H9 (cell line): ENCODE data around the gene CHADL. TPM values are rescaled to one million over a fixed set of nuclear protein-coding genes. Genes with fewer than 3 reads are reported as not detected.
A peak's percentile ranks its signal among the peaks of the same experiment; 100 is the strongest.

Source experiments
- DNase-seq: peaks from one replicate; pipeline ENCODE4 v3.0.0-alpha.2; 2017
- H2AFZ ChIP-seq: one replicate; pipeline ENCODE4 v1.6.1; 2013; ENCODE audit warnings: mild to moderate bottlenecking, low read length, control low read depth, moderate library complexity
- H2AK5ac ChIP-seq: 2 replicates; pipeline ENCODE4 v1.6.1; 2013; ENCODE audit warnings: low read length, control low read depth, mixed read lengths; ENCODE audit not compliant: insufficient read length
- H2BK120ac ChIP-seq: one replicate; pipeline ENCODE4 v1.6.1; 2013; ENCODE audit warnings: low read depth, mild to moderate bottlenecking, low read length, control low read depth, inconsistent platforms; ENCODE audit not compliant: poor library complexity, severe bottlenecking
- H2BK12ac ChIP-seq: 2 replicates; pipeline ENCODE4 v1.6.1; 2013; ENCODE audit warnings: low read length, control low read depth, mixed read lengths, low read depth; ENCODE audit not compliant: insufficient read length
- H2BK15ac ChIP-seq: 2 replicates; pipeline ENCODE4 v1.6.1; 2013; ENCODE audit warnings: low read depth, low read length, control low read depth
- H2BK20ac ChIP-seq: one replicate; pipeline ENCODE4 v1.6.1; 2013; ENCODE audit warnings: low read depth, mild to moderate bottlenecking, low read length, control low read depth, inconsistent platforms; ENCODE audit not compliant: poor library complexity, severe bottlenecking
- H2BK5ac ChIP-seq: 2 replicates; pipeline ENCODE4 v1.6.1; 2013; ENCODE audit warnings: low read length, control low read depth, mixed read lengths; ENCODE audit not compliant: insufficient read length
- H3K14ac ChIP-seq: 2 replicates; pipeline ENCODE4 v1.6.1; 2013; ENCODE audit warnings: low read length, control low read depth; ENCODE audit not compliant: insufficient read depth
- H3K18ac ChIP-seq: 2 replicates; pipeline ENCODE4 v1.6.1; 2013; ENCODE audit warnings: low read depth, mild to moderate bottlenecking, mixed read lengths, low read length, control low read depth; ENCODE audit not compliant: insufficient read length
- H3K23ac ChIP-seq: 2 replicates; pipeline ENCODE4 v1.6.1; 2013; ENCODE audit warnings: low read length, control low read depth, mixed read lengths, low read depth; ENCODE audit not compliant: insufficient read length
- H3K23me2 ChIP-seq: 2 replicates; pipeline ENCODE4 v1.6.1; 2013; ENCODE audit warnings: low read depth, mild to moderate bottlenecking, mixed read lengths, low read length, control low read depth; ENCODE audit not compliant: insufficient read length, poor library complexity, severe bottlenecking
- H3K27ac ChIP-seq: 2 replicates; pipeline ENCODE4 v1.5.1; 2013; ENCODE audit warnings: low read length, control low read depth, mixed read lengths, low read depth; ENCODE audit not compliant: insufficient read length
- H3K27me3 ChIP-seq: 2 replicates; pipeline ENCODE4 v1.6.1; 2013; ENCODE audit warnings: low read length, control low read depth, inconsistent platforms; ENCODE audit not compliant: insufficient read depth
- H3K4ac ChIP-seq: 2 replicates; pipeline ENCODE4 v1.6.1; 2013; ENCODE audit warnings: low read depth, mild to moderate bottlenecking, control low read depth, inconsistent platforms, low read length, moderate library complexity
- H3K4me1 ChIP-seq: 2 replicates; pipeline ENCODE4 v1.6.1; 2013; ENCODE audit warnings: low read length, control low read depth, inconsistent platforms; ENCODE audit not compliant: insufficient read depth
- H3K4me2 ChIP-seq: 2 replicates; pipeline ENCODE4 v1.6.1; 2013; ENCODE audit warnings: low read length, control low read depth, mixed read lengths; ENCODE audit not compliant: insufficient read length, insufficient read depth
- H3K56ac ChIP-seq: 2 replicates; pipeline ENCODE4 v1.6.1; 2013; ENCODE audit warnings: low read depth, mild to moderate bottlenecking, mixed read lengths, low read length, control low read depth; ENCODE audit not compliant: insufficient read length
- H3K79me1 ChIP-seq: 2 replicates; pipeline ENCODE4 v1.6.1; 2013; ENCODE audit warnings: low read depth, mild to moderate bottlenecking, moderate library complexity, low read length, control low read depth, inconsistent platforms; ENCODE audit not compliant: insufficient read depth, poor library complexity, severe bottlenecking
- H3K79me2 ChIP-seq: 2 replicates; pipeline ENCODE4 v1.6.1; 2013; ENCODE audit warnings: low read length, control low read depth, inconsistent platforms; ENCODE audit not compliant: insufficient read depth
- H3K9ac ChIP-seq: 2 replicates; pipeline ENCODE4 v1.6.1; 2013; ENCODE audit warnings: low read length, control low read depth, mixed read lengths; ENCODE audit not compliant: insufficient read length; ENCODE audit errors: extremely low read depth
- H3K9me3 ChIP-seq: one replicate; pipeline ENCODE4 v1.6.1; 2013; ENCODE audit warnings: low read depth, low read length, inconsistent platforms; ENCODE audit not compliant: control insufficient read depth
- H3T11ph ChIP-seq: one replicate; pipeline ENCODE4 v1.6.1; 2013; ENCODE audit warnings: mild to moderate bottlenecking, low read length, control low read depth, inconsistent platforms
- H4K20me1 ChIP-seq: one replicate; pipeline ENCODE4 v1.6.1; 2013; ENCODE audit not compliant: control insufficient read depth, insufficient read length, insufficient read depth
- H4K5ac ChIP-seq: 2 replicates; pipeline ENCODE4 v1.6.1; 2013; ENCODE audit warnings: low read depth, mild to moderate bottlenecking, mixed read lengths, low read length, control low read depth; ENCODE audit not compliant: insufficient read length
- H4K8ac ChIP-seq: replicated peaks from 2 replicates; pipeline ENCODE4 v1.6.1; 2013; ENCODE audit warnings: low read length, control low read depth, mixed read lengths, low read depth; ENCODE audit not compliant: insufficient read length
- H4K91ac ChIP-seq: 2 replicates; pipeline ENCODE4 v1.6.1; 2013; ENCODE audit warnings: low read depth, mild to moderate bottlenecking, moderate library complexity, mixed read lengths, low read length, control low read depth; ENCODE audit not compliant: insufficient read length
- H3K27ac Mint-ChIP-seq, 3 experiments: 2 replicates in 2 of 3; 3 replicates in 1 of 3; pipeline ENCODE4 v1.8.0; 2020 to 2021; ENCODE audit warnings: mixed read lengths in 3 of 3, mild to moderate bottlenecking in 1 of 3, moderate library complexity in 1 of 3
- H3K27me3 Mint-ChIP-seq: 2 replicates; pipeline ENCODE4 v1.8.0; 2021; ENCODE audit warnings: low read depth, mild to moderate bottlenecking, moderate library complexity, mixed read lengths
- H3K36me3 Mint-ChIP-seq, 3 experiments: 2 replicates in 2 of 3; 3 replicates in 1 of 3; pipeline ENCODE4 v1.8.0; 2020 to 2021; ENCODE audit warnings: low read depth in 3 of 3, mixed read lengths in 3 of 3; ENCODE audit not compliant: insufficient read depth in 1 of 3
- H3K4me1 Mint-ChIP-seq, 2 experiments: 2 replicates each; pipeline ENCODE4 v1.8.0; 2020; ENCODE audit warnings: mixed read lengths in 2 of 2
- H3K4me3 Mint-ChIP-seq, 2 experiments: 2 replicates in 1 of 2; 3 replicates in 1 of 2; pipeline ENCODE4 v1.8.0; 2020 to 2021; ENCODE audit warnings: mild to moderate bottlenecking in 2 of 2, mixed read lengths in 2 of 2, moderate library complexity in 1 of 2
- H3K9me3 Mint-ChIP-seq, 2 experiments: 2 replicates in 1 of 2; 3 replicates in 1 of 2; pipeline ENCODE4 v1.8.0; 2020; ENCODE audit warnings: mild to moderate bottlenecking in 2 of 2, mixed read lengths in 2 of 2, moderate library complexity in 1 of 2
- CTCF ChIP-seq: fragments of 200-600 bp; sonication (generic); conservative IDR thresholded peaks from 3 replicates; pipeline ENCODE4 v1.8.0; 2021; ENCODE audit warnings: antibody characterized with exemption, mild to moderate bottlenecking
- WGBS: extraction: QIAGEN DNeasy Blood & Tissue Kit; methylation state at CpG from one replicate; pipeline ENCODE4 v1.1.7; 2013; ENCODE audit warnings: missing lambda C conversion rate, low lambda C conversion rate, mixed read lengths; ENCODE audit not compliant: insufficient read length; ENCODE audit errors: extremely low coverage; 5-methylcytosine and 5-hydroxymethylcytosine counted together
- total RNA-seq: library from RNA; stranded (reverse); gene quantifications from 2 replicates; pipeline ENCODE4 v1.2.1, GENCODE V29; 2021

CHADL gene
- total RNA-seq, 1 experiment from 2014 or later = 1.6 TPM

GRCh38 chr22:41204992-41205900 is 35.5 kb downstream of the CHADL start, which contains the start of gene L3MBTL2:
TSS of gene L3MBTL2 (plus strand) at chr22:41205312. CDS start at chr22:41205363, 51 bp downstream.
- Histone ChIP-seq H3K79me1 (no peaks in the 10 kb centered on the region), H2BK120ac (no peak within 1 kb of the TSS), H4K8ac (no peak within 1 kb of the TSS), H3K27ac (no peak within 1 kb of the TSS), H4K91ac (no peak within 1 kb of the TSS), H2BK5ac (no peak within 1 kb of the TSS), H3K4me1 (no peaks in the 10 kb centered on the region), H3K23me2 (peaks cover 11% of the 10 kb centered on the region), H3K4me2 (peak within 1 kb of the TSS; percentile 83), H3T11ph (no peak within 1 kb of the TSS), H2BK15ac (no peak within 1 kb of the TSS), H3K79me2 (no peaks in the 10 kb centered on the region; the same call in 1 of the 2 replicates), H3K23ac (no peak within 1 kb of the TSS), H3K18ac (peak within 1 kb of the TSS; percentile 91), H2AFZ (no peak within 1 kb of the TSS), H3K56ac (no peak within 1 kb of the TSS), H4K20me1 (no peaks in the 10 kb centered on the region), H3K9ac (peak within 1 kb of the TSS; percentile 95), H2BK12ac (no peak within 1 kb of the TSS), H4K5ac (peak within 1 kb of the TSS; percentile 13), H3K4ac (no peak within 1 kb of the TSS), H3K9me3 (no peaks in the 10 kb centered on the region), H3K27me3 (no peaks in the 10 kb centered on the region), H3K14ac (peak within 1 kb of the TSS; percentile 85), H2AK5ac (no peak within 1 kb of the TSS), H2BK20ac (no peak within 1 kb of the TSS)
- no CpG with 5 or more reads among the region's 47 CpGs for WGBS
- peaks cover 5 to 10% (median 6%) of the 10 kb centered on the region in 3 experiments; a peak in 6 of 7 replicates for H3K36me3 Mint-ChIP-seq
- peaks cover 20% of the 10 kb centered on the region for H3K27me3 Mint-ChIP-seq
- no peaks in the 10 kb centered on the region; a peak in 1 of 5 replicates for H3K9me3 Mint-ChIP-seq
- H3K4me3 Mint-ChIP-seq = peak within 1 kb of the TSS; percentile 92 to 94
- no peak for TF ChIP-seq CTCF
- DNase-seq = peak; percentile 99
- H3K4me1 Mint-ChIP-seq = peaks cover 2 to 14% of the 10 kb centered on the region in 2 experiments
- peak within 1 kb of the TSS; percentile 97 to 99 (median 99) for H3K27ac Mint-ChIP-seq
